ENCODE results near the gene CDH13.

- no peak for TF ChIP-seq EZH2phosphoT487 (IDR thresholded peaks at IDR 0.05; ENCODE audit: unreplicated experiment)
- TF ChIP-seq POLR2AphosphoS5 (IDR thresholded peaks at IDR 0.05; ENCODE audit: low read depth): no peak
- no peak for TF ChIP-seq CTCF (conservative IDR thresholded peaks at IDR 0.05; ENCODE audit: low read depth in 2 of 2)
- TF ChIP-seq REST (IDR thresholded peaks at IDR 0.05; ENCODE audit: unreplicated experiment): no peak
- no peak for TF ChIP-seq EZH2 (IDR thresholded peaks at IDR 0.05; ENCODE audit: low read depth, unreplicated experiment)
- no peak for TF ChIP-seq CREB1 (CRISPR knock-in tag; IDR thresholded peaks at IDR 0.05; ENCODE audit: low read depth)
- no peak for TF ChIP-seq JUNB (IDR thresholded peaks at IDR 0.05; ENCODE audit: unreplicated experiment)
- no peak for TF ChIP-seq ZNF331 (CRISPR knock-in tag; IDR thresholded peaks at IDR 0.05; ENCODE audit: low read depth)
- no peak for TF ChIP-seq STAT1 (IDR thresholded peaks at IDR 0.05; ENCODE audit: unreplicated experiment)
Observed at GRCh38 chr16:83831456-83831987, 1204.8 kb downstream of the CDH13 start.

Data from GM23338 (cell line).